Progenitor cell of endocrine pancreas (in vitro differentiated cells): ENCODE results near the gene ADAMTS9. TPM values are rescaled to one million over a fixed set of nuclear protein-coding genes. Genes with fewer than 3 reads are reported as not detected.

ENCODE experiments used
- DNase-seq: peaks from one replicate; pipeline ENCODE4 v3.0.0; 2021; ENCODE audit warnings: low spot score; ENCODE audit not compliant: unreplicated experiment
- H3K27ac Mint-ChIP-seq: 2 replicates; pipeline ENCODE4 v1.8.0; 2021; ENCODE audit warnings: mild to moderate bottlenecking, moderate library complexity, mixed read lengths
- H3K27me3 Mint-ChIP-seq: 2 replicates; pipeline ENCODE4 v1.8.0; 2021; ENCODE audit warnings: mixed read lengths
- H3K36me3 Mint-ChIP-seq: 2 replicates; pipeline ENCODE4 v1.8.0; 2022; ENCODE audit warnings: mixed read lengths; ENCODE audit not compliant: insufficient read depth
- H3K4me1 Mint-ChIP-seq: 2 replicates; pipeline ENCODE4 v1.8.0; 2021; ENCODE audit warnings: low read depth, mixed read lengths
- H3K4me3 Mint-ChIP-seq: 2 replicates; pipeline ENCODE4 v1.8.0; 2021; ENCODE audit warnings: low read depth, mild to moderate bottlenecking, moderate library complexity, mixed read lengths
- H3K9me3 Mint-ChIP-seq: 2 replicates; pipeline ENCODE4 v1.8.0; 2021; ENCODE audit warnings: low read depth, mixed read lengths
- CTCF ChIP-seq: fragments of 200-600 bp; sonication (generic); IDR thresholded peaks from one replicate; pipeline ENCODE4 v1.5.0; 2021; ENCODE audit warnings: antibody characterized with exemption, mild to moderate bottlenecking; ENCODE audit not compliant: unreplicated experiment
- total RNA-seq: library from RNA; stranded (reverse); gene quantifications from 2 replicates; pipeline ENCODE4 v1.2.1, GENCODE V29; 2021

The ADAMTS9 gene
- total RNA-seq, 1 donor from 2014 or later, result 54.2 TPM

GRCh38 chr3:64601824-64602223 is 86.0 kb downstream of the ADAMTS9 start:
- H3K9me3 Mint-ChIP-seq, result no peaks in the 10 kb centered on the region
- no peaks in the 10 kb centered on the region for H3K27me3 Mint-ChIP-seq
- no peak overlapping the region for H3K27ac Mint-ChIP-seq
- no peak for TF ChIP-seq CTCF
- H3K4me3 Mint-ChIP-seq, result no peak overlapping the region
- H3K4me1 Mint-ChIP-seq, result peaks cover 6% of the 10 kb centered on the region
- DNase-seq, result no peak
- H3K36me3 Mint-ChIP-seq, result peaks cover 48% of the 10 kb centered on the region

- no peak for TF ChIP-seq CTCF
- Mint-ChIP-seq H3K36me3 (peaks cover 47% of the 10 kb centered on the region), H3K9me3 (no peaks in the 10 kb centered on the region), H3K27me3 (no peaks in the 10 kb centered on the region), H3K4me1 (peaks cover 6% of the 10 kb centered on the region), H3K27ac (no peak overlapping the region), H3K4me3 (no peak overlapping the region)
- DNase-seq, result no peak
Measured at GRCh38 chr3:64600246-64600950, 87.4 kb downstream of the ADAMTS9 start.

GRCh38 chr3:64599651-64600050 is 88.1 kb downstream of the ADAMTS9 start:
- Mint-ChIP-seq H3K36me3 (peaks cover 53% of the 10 kb centered on the region), H3K4me1 (peaks cover 6% of the 10 kb centered on the region), H3K27me3 (no peaks in the 10 kb centered on the region), H3K4me3 (no peak overlapping the region), H3K27ac (no peak overlapping the region), H3K9me3 (no peaks in the 10 kb centered on the region)
- DNase-seq, result no peak
- TF ChIP-seq CTCF, result no peak

GRCh38 chr3:64595253-64595694 is 92.5 kb downstream of the ADAMTS9 start:
- H3K4me1 Mint-ChIP-seq, result peaks cover 13% of the 10 kb centered on the region
- H3K4me3 Mint-ChIP-seq, result no peak overlapping the region
- no peaks in the 10 kb centered on the region for H3K27me3 Mint-ChIP-seq

GRCh38 chr3:64594134-64594533 is 93.7 kb downstream of the ADAMTS9 start:
- no peaks in the 10 kb centered on the region for H3K27me3 Mint-ChIP-seq

More at GRCh38 chr3:64595253-64595694, 92.5 kb downstream of the ADAMTS9 start:
- peaks cover 29% of the 10 kb centered on the region for H3K36me3 Mint-ChIP-seq
- no peak overlapping the region for H3K27ac Mint-ChIP-seq
- no peak for TF ChIP-seq CTCF
- H3K9me3 Mint-ChIP-seq, result no peaks in the 10 kb centered on the region
- DNase-seq, result no peak

More at GRCh38 chr3:64594134-64594533, 93.7 kb downstream of the ADAMTS9 start:
- H3K27ac Mint-ChIP-seq, result no peak overlapping the region
- no peak overlapping the region for H3K4me3 Mint-ChIP-seq
- peaks cover 23% of the 10 kb centered on the region for H3K36me3 Mint-ChIP-seq
- TF ChIP-seq CTCF, result no peak
- no peak for DNase-seq
- peaks cover 14% of the 10 kb centered on the region for H3K4me1 Mint-ChIP-seq
- no peaks in the 10 kb centered on the region for H3K9me3 Mint-ChIP-seq
